IMR-90 (cell line): Measurements from ENCODE around the gene NRF1. TPM values are rescaled to one million over a fixed set of nuclear protein-coding genes. Genes with fewer than 3 reads are reported as not detected.

Experiments used
- ATAC-seq: fragments of 200-7000 bp; cut with Tn5 transposase; 2 replicates; pipeline ENCODE4 v1.9.1; 2020; ENCODE audit warnings: low read depth, mild to moderate bottlenecking, moderate library complexity
- BruUV-seq: library from RNA; stranded (reverse); fragments of 400-500 nt; replicated peaks from 2 replicates; lab custom pipeline; 2021; lab: Mats Ljungman, UMichigan
- CTCF ChIA-PET: fragments of 300-600 bp; formaldehyde crosslinking; extraction: SDS; loops from one replicate; lab custom pipeline; 2021; ENCODE audit warnings: antibody characterized with exemption; lab: Yijun Ruan, JAX
- POLR2A ChIA-PET: fragments of 300-600 bp; sonication (Branson Sonifier 250); formaldehyde crosslinking; loops from one replicate; lab custom pipeline; 2022; ENCODE audit warnings: antibody characterized with exemption; ENCODE audit not compliant: unreplicated experiment; lab: Charles Lee
- DNase-seq: peaks from one replicate; pipeline ENCODE4 v3.0.0; 2013
- H2AFZ ChIP-seq: replicated peaks from 2 replicates; pipeline ENCODE3; 2013; ENCODE audit warnings: low read length, mild to moderate bottlenecking; ENCODE audit not compliant: poor library complexity
- H2AK5ac ChIP-seq: 2 replicates; pipeline ENCODE4 v1.6.1; 2013; ENCODE audit warnings: low read depth, low read length, inconsistent platforms
- H2AK9ac ChIP-seq: replicated peaks from 2 replicates; pipeline ENCODE3; 2013; ENCODE audit warnings: mild to moderate bottlenecking, low read depth, low read length, moderate library complexity; ENCODE audit not compliant: poor library complexity
- H2BK120ac ChIP-seq: 2 replicates; pipeline ENCODE4 v1.6.1; 2013; ENCODE audit warnings: low read depth, low read length, inconsistent platforms
- H2BK15ac ChIP-seq: 3 replicates; pipeline ENCODE4 v1.6.1; 2013; ENCODE audit warnings: low read depth, low read length, inconsistent platforms
- H2BK20ac ChIP-seq: 2 replicates; pipeline ENCODE4 v1.6.1; 2013; ENCODE audit warnings: low read depth, mild to moderate bottlenecking, inconsistent platforms, low read length, moderate library complexity
- H2BK5ac ChIP-seq: 2 replicates; pipeline ENCODE4 v1.6.1; 2013; ENCODE audit warnings: mild to moderate bottlenecking, low read depth, low read length, inconsistent platforms; ENCODE audit not compliant: poor library complexity, severe bottlenecking
- H3K14ac ChIP-seq: replicated peaks from 2 replicates; pipeline ENCODE4 v1.6.1; 2013; ENCODE audit warnings: low read depth, low read length, inconsistent platforms
- H3K18ac ChIP-seq: 2 replicates; pipeline ENCODE4 v1.6.1; 2013; ENCODE audit warnings: low read depth, low read length, control low read depth
- H3K23ac ChIP-seq: 2 replicates; pipeline ENCODE4 v1.6.1; 2013; ENCODE audit warnings: low read depth, low read length, inconsistent platforms
- H3K27ac ChIP-seq: 2 replicates; pipeline ENCODE4 v1.5.1; 2013; ENCODE audit warnings: mild to moderate bottlenecking, control low read depth, low read length; ENCODE audit not compliant: insufficient read depth
- H3K27me3 ChIP-seq: 2 replicates; pipeline ENCODE4 v1.6.1; 2013; ENCODE audit warnings: low read length; ENCODE audit not compliant: control insufficient read depth, insufficient read depth
- H3K36me3 ChIP-seq: 2 replicates; pipeline ENCODE4 v1.6.1; 2013; ENCODE audit warnings: low read length, mixed read lengths; ENCODE audit not compliant: control insufficient read depth, insufficient read depth
- H3K4ac ChIP-seq: 2 replicates; pipeline ENCODE4 v1.6.1; 2013; ENCODE audit warnings: low read depth, low read length, inconsistent platforms
- H3K4me1 ChIP-seq: 2 replicates; pipeline ENCODE4 v1.6.1; 2013; ENCODE audit warnings: low read length, mixed read lengths; ENCODE audit not compliant: control insufficient read depth, insufficient read depth
- H3K4me2 ChIP-seq: 2 replicates; pipeline ENCODE4 v1.6.1; 2013; ENCODE audit warnings: low read depth, mild to moderate bottlenecking, control low read depth, low read length, moderate library complexity
- H3K4me3 ChIP-seq: 2 replicates; pipeline ENCODE4 v1.5.1; 2013; ENCODE audit warnings: low read depth, mild to moderate bottlenecking, control low read depth, low read length, moderate library complexity; ENCODE audit not compliant: insufficient read depth
- H3K56ac ChIP-seq: 2 replicates; pipeline ENCODE4 v1.6.1; 2013; ENCODE audit warnings: low read length, inconsistent platforms; ENCODE audit not compliant: insufficient read depth; ENCODE audit errors: extremely low read depth
- H3K79me1 ChIP-seq, 2 experiments: 2 replicates each; pipeline ENCODE4 v1.6.1; 2013; ENCODE audit warnings: low read length in 2 of 2, inconsistent platforms in 1 of 2, low read depth in 1 of 2
- H3K9ac ChIP-seq: 2 replicates; pipeline ENCODE4 v1.6.1; 2013; ENCODE audit warnings: low read depth, low read length, control low read depth
- H3K9me1 ChIP-seq: 2 replicates; pipeline ENCODE4 v1.6.1; 2013; ENCODE audit warnings: low read length, inconsistent platforms; ENCODE audit not compliant: insufficient read depth
- H3K9me3 ChIP-seq: 2 replicates; pipeline ENCODE4 v1.6.1; 2013; ENCODE audit warnings: low read length; ENCODE audit not compliant: control insufficient read depth, insufficient read depth
- H4K20me1 ChIP-seq: 2 replicates; pipeline ENCODE4 v1.6.1; 2013; ENCODE audit warnings: low read length, inconsistent platforms; ENCODE audit not compliant: insufficient read depth
- H4K5ac ChIP-seq: 2 replicates; pipeline ENCODE4 v1.6.1; 2013; ENCODE audit warnings: mild to moderate bottlenecking, low read depth, low read length, control low read depth
- H4K8ac ChIP-seq, 2 experiments: 2 replicates each; pipeline ENCODE4 v1.6.1; 2013; ENCODE audit warnings: low read depth in 2 of 2, low read length in 2 of 2, control low read depth in 1 of 2, inconsistent platforms in 1 of 2
- H4K91ac ChIP-seq: 2 replicates; pipeline ENCODE4 v1.6.1; 2013; ENCODE audit warnings: low read depth, low read length, inconsistent platforms; ENCODE audit not compliant: insufficient read depth
- BHLHE40 ChIP-seq: fragments of 150-350 bp; IDR thresholded peaks from 2 replicates; pipeline ENCODE4 v1.6.1; 2016; ENCODE audit warnings: mild to moderate bottlenecking, low read depth, low read length
- CEBPB ChIP-seq: IDR thresholded peaks from 2 replicates; pipeline ENCODE4 v1.6.1; 2012; ENCODE audit warnings: low read depth, low read length, improper control_type of control experiment
- CHD1 ChIP-seq: IDR thresholded peaks from 2 replicates; pipeline ENCODE4 v1.6.1; 2012; ENCODE audit warnings: low read depth, low read length, improper control_type of control experiment
- CTCF ChIP-seq: conservative IDR thresholded peaks from 2 replicates; pipeline ENCODE4 v1.5.1; 2012; ENCODE audit warnings: mild to moderate bottlenecking, low read depth, low read length, improper control_type of control experiment
- ELK1 ChIP-seq: fragments of 150-350 bp; IDR thresholded peaks from 2 replicates; pipeline ENCODE4 v1.6.1; 2016; ENCODE audit warnings: low read depth, mild to moderate bottlenecking, low read length, moderate library complexity, borderline replicate concordance
- FOS ChIP-seq: fragments of 150-350 bp; IDR thresholded peaks from 2 replicates; pipeline ENCODE4 v1.6.1; 2016; ENCODE audit warnings: low read depth, low read length
- MAFK ChIP-seq: IDR thresholded peaks from 2 replicates; pipeline ENCODE4 v1.6.1; 2012; ENCODE audit warnings: low read depth, low read length, improper control_type of control experiment
- MAZ ChIP-seq: IDR thresholded peaks from 2 replicates; pipeline ENCODE4 v1.6.1; 2012; ENCODE audit warnings: low read depth, mild to moderate bottlenecking, low read length, improper control_type of control experiment, moderate library complexity, borderline replicate concordance
- MXI1 ChIP-seq: IDR thresholded peaks from 2 replicates; pipeline ENCODE4 v1.6.1; 2012; ENCODE audit warnings: low read depth, mild to moderate bottlenecking, low read length, moderate library complexity, borderline replicate concordance
- NFE2L2 ChIP-seq: fragments of 150-350 bp; IDR thresholded peaks from 2 replicates; pipeline ENCODE4 v1.6.1; 2016; ENCODE audit warnings: low read depth, mild to moderate bottlenecking, low read length
- POLR2A ChIP-seq: IDR thresholded peaks from 2 replicates; pipeline ENCODE4 v1.6.1; 2012; ENCODE audit warnings: mild to moderate bottlenecking, low read depth, low read length
- RAD21 ChIP-seq: IDR thresholded peaks from 2 replicates; pipeline ENCODE4 v1.6.1; 2012; ENCODE audit warnings: low read length, improper control_type of control experiment
- RCOR1 ChIP-seq: IDR thresholded peaks from 2 replicates; pipeline ENCODE4 v1.6.1; 2012; ENCODE audit warnings: mild to moderate bottlenecking, low read length, improper control_type of control experiment; ENCODE audit not compliant: insufficient replicate concordance
- RFX5 ChIP-seq: IDR thresholded peaks from 2 replicates; pipeline ENCODE4 v1.8.0; 2012; ENCODE audit warnings: low read depth, mild to moderate bottlenecking, low read length, moderate library complexity
- SMC3 ChIP-seq: fragments of 150-350 bp; IDR thresholded peaks from 2 replicates; pipeline ENCODE4 v1.6.1; 2016; ENCODE audit warnings: low read depth, mild to moderate bottlenecking, antibody characterized with exemption, low read length, moderate library complexity
- USF2 ChIP-seq: fragments of 150-350 bp; IDR thresholded peaks from 2 replicates; pipeline ENCODE4 v1.6.1; 2017; ENCODE audit warnings: mild to moderate bottlenecking, antibody characterized with exemption, low read length, low read depth
- WGBS, 2 experiments: methylation state at CpG; one replicate each; pipeline versions ENCODE4 v1.1.5 to v1.1.7; 2013; ENCODE audit warnings: missing lambda C conversion rate in 2 of 2; ENCODE audit not compliant: insufficient read length in 1 of 2; ENCODE audit errors: extremely low coverage in 2 of 2; 5-methylcytosine and 5-hydroxymethylcytosine counted together
- dilution Hi-C: fragments of 300-500 bp; cut with HindIII; formaldehyde crosslinking; loops from one replicate; pipeline ENCODE4 v1.14.3; 2018; ENCODE audit warnings: low sequenced_read_pairs; ENCODE audit not compliant: unreplicated experiment
- in situ Hi-C: fragments of 300-500 bp; cut with MboI; formaldehyde crosslinking; loops from 3 replicates; pipeline ENCODE4 v1.14.3; 2019; ENCODE audit warnings: low sequenced_read_pairs, inconsistent platforms, mixed read lengths
- intact Hi-C: fragments of 100-400 bp; cut with micrococcal nuclease; formaldehyde crosslinking; loops from 2 replicates; pipeline ENCODE4 v1.10.0; 2022
- polyA plus RNA-seq, 3 experiments: library from polyadenylated mRNA; depleted of rRNA; stranded (reverse); fragments of >200 nt; gene quantifications; 2 replicates each; pipeline ENCODE4 v1.2.3, GENCODE V29; 2012; ENCODE audit warnings: low replicate concordance in 1 of 3
- total RNA-seq: library from RNA; depleted of rRNA; stranded (reverse); fragments of >200 nt; gene quantifications from 2 replicates; pipeline ENCODE4 v1.2.3, GENCODE V29; 2012

Gene NRF1
- total and polyA plus RNA-seq, 2 of the 4 experiments (the other 2 are of a cell fraction), result 11.4 to 15.8 TPM

- Histone ChIP-seq H3K79me1 (no peaks in the 10 kb centered on the region; a peak in 1 of 4 replicates), H3K9me1 (peaks cover 8% of the 10 kb centered on the region; the same call in 1 of the 2 replicates), H3K27ac (no peak overlapping the region), H3K56ac (no peak overlapping the region), H3K4me2 (no peak overlapping the region), H4K91ac (no peak overlapping the region), H4K20me1 (no peaks in the 10 kb centered on the region), H4K5ac (no peak overlapping the region), H3K9me3 (no peaks in the 10 kb centered on the region), H3K23ac (no peak overlapping the region), H3K18ac (no peak overlapping the region), H2BK20ac (no peak overlapping the region), H2BK5ac (no peak overlapping the region), H2BK15ac (no peak overlapping the region), H4K8ac (no peak overlapping the region), H3K14ac (no peak overlapping the region), H3K9ac (no peak overlapping the region), H2AK5ac (no peak overlapping the region), H2BK120ac (no peak overlapping the region), H3K4ac (no peak overlapping the region), H2AFZ (no peak overlapping the region), H3K4me3 (no peak overlapping the region), H2AK9ac (no peak overlapping the region), H3K4me1 (peaks cover 2% of the 10 kb centered on the region; the same call in 1 of the 2 replicates), H3K36me3 (peaks cover 8% of the 10 kb centered on the region; the same call in 1 of the 2 replicates), H3K27me3 (no peaks in the 10 kb centered on the region)
- CTCF ChIA-PET, result no interaction called here
- DNase-seq (no peak), ATAC-seq (no peak)
- in situ Hi-C loops (no loop called here), intact Hi-C loops (no loop called here), dilution Hi-C loops (no loop called here)
- TF ChIP-seq CTCF, result no peak
- no peak for TF ChIP-seq SMC3
- no peak for TF ChIP-seq RCOR1
- no peak for TF ChIP-seq CEBPB
- no peak for TF ChIP-seq RAD21
- no peak for TF ChIP-seq NFE2L2
- no peak for TF ChIP-seq MAFK
- no peak for TF ChIP-seq RFX5
- no peak for TF ChIP-seq ELK1
- TF ChIP-seq USF2, result no peak
- TF ChIP-seq CHD1, result no peak
- TF ChIP-seq MAZ, result no peak
- no peak for TF ChIP-seq POLR2A
- no peak for TF ChIP-seq BHLHE40
- no peak for TF ChIP-seq MXI1
- TF ChIP-seq FOS, result no peak
- no TSS peak for BruUV-seq
- 89% methylated on average over 5 of the region's 6 CpGs; no CpG with 5 or more reads in 1 of the 2 experiments for WGBS, 2 experiments
- POLR2A ChIA-PET, result no interaction called here
These were observed 141.2 kb downstream of the NRF1 start for GRCh38 chr7:129752760-129753159.
